Endothelial cell of umbilical vein (primary cell): ENCODE data around the gene ANKRD35. TPM values are rescaled to one million over a fixed set of nuclear protein-coding genes. Genes with fewer than 3 reads are reported as not detected.

ENCODE experiments used
- BruUV-seq: library from RNA; stranded (reverse); fragments of 400-500 nt; replicated peaks from 2 replicates; lab custom pipeline; 2021; lab: Mats Ljungman, UMichigan
- CTCF ChIA-PET: fragments of 300-600, 350-600 bp; sonication (Branson Sonifier 250); formaldehyde crosslinking; loops from one replicate; lab custom pipeline; 2021; ENCODE audit warnings: antibody characterized with exemption, inconsistent platforms; lab: Charles Lee
- POLR2A ChIA-PET: fragments of 300-600, 350-600 bp; sonication (Branson Sonifier 250); formaldehyde crosslinking; loops from one replicate; lab custom pipeline; 2021; ENCODE audit warnings: antibody characterized with exemption, inconsistent platforms; lab: Charles Lee
- DNase-seq: peaks from one replicate; pipeline ENCODE4 v3.0.0-alpha.2; 2011; ENCODE audit warnings: low read depth, low spot score
- FAIRE-seq: peaks from 2 replicates; lab custom pipeline; 2011; peaks lifted over from hg19 to GRCh38; lab: Jason Lieb, UNC
- H2AFZ ChIP-seq: 2 replicates; pipeline ENCODE4 v1.6.0; 2012; ENCODE audit warnings: low read depth, low read length, control low read depth, inconsistent platforms
- H3K27ac ChIP-seq: 2 replicates; pipeline ENCODE4 v1.5.1; 2011; ENCODE audit warnings: low read depth, mild to moderate bottlenecking, control low read depth, low read length, moderate library complexity; ENCODE audit not compliant: insufficient read depth
- H3K27me3 ChIP-seq, 2 experiments: 2 replicates each; pipeline versions ENCODE4 v1.6.0 to v1.6.1; 2011; ENCODE audit warnings: low read length in 2 of 2, mixed read lengths in 1 of 2; ENCODE audit not compliant: control insufficient read depth in 2 of 2, insufficient read depth in 2 of 2
- H3K36me3 ChIP-seq, 2 experiments: 2 replicates in 1 of 2; 3 replicates in 1 of 2; pipeline ENCODE4 v1.5.1; 2011; ENCODE audit warnings: low read length in 2 of 2, mild to moderate bottlenecking in 1 of 2, moderate library complexity in 1 of 2; ENCODE audit not compliant: control insufficient read depth in 2 of 2, insufficient read depth in 2 of 2; ENCODE audit errors: extremely low read depth in 1 of 2
- H3K4me1 ChIP-seq: 3 replicates; pipeline ENCODE4 v1.5.1; 2011; ENCODE audit warnings: mild to moderate bottlenecking, low read length; ENCODE audit not compliant: control insufficient read depth, insufficient read depth; ENCODE audit errors: extremely low read depth
- H3K4me2 ChIP-seq: 2 replicates; pipeline ENCODE4 v1.6.1; 2011; ENCODE audit warnings: low read length, control low read depth, mixed read lengths; ENCODE audit not compliant: insufficient read depth
- H3K4me3 ChIP-seq, 3 experiments: fragments of 200-600 bp in 1 of 3; sonication (generic), shearing (Covaris generic) in 1 of 3; replicated peaks in 1 of 3; 2 replicates each; pipeline ENCODE4 v1.5.1; 2011 to 2016; ENCODE audit warnings: control low read depth in 3 of 3, low read length in 3 of 3, mild to moderate bottlenecking in 2 of 3, inconsistent platforms in 1 of 3, low read depth in 1 of 3, moderate library complexity in 1 of 3; ENCODE audit not compliant: insufficient read depth in 1 of 3
- H3K79me2 ChIP-seq: 2 replicates; pipeline ENCODE4 v1.6.0; 2012; ENCODE audit warnings: low read length, inconsistent platforms; ENCODE audit not compliant: control insufficient read depth, insufficient read depth
- H3K9ac ChIP-seq: replicated peaks from 2 replicates; pipeline ENCODE3; 2011; ENCODE audit warnings: low read length, control low read depth; ENCODE audit not compliant: insufficient read depth; ENCODE audit errors: extremely low read depth
- H3K9me1 ChIP-seq: replicated peaks from 3 replicates; pipeline ENCODE4 v1.6.0; 2011; ENCODE audit warnings: mild to moderate bottlenecking, low read length; ENCODE audit not compliant: control insufficient read depth, insufficient read depth; ENCODE audit errors: extremely low read depth
- H3K9me3 ChIP-seq: replicated peaks from 2 replicates; pipeline ENCODE4 v1.5.1; 2012; ENCODE audit warnings: low read length, inconsistent platforms; ENCODE audit not compliant: control insufficient read depth, insufficient read depth
- H4K20me1 ChIP-seq: replicated peaks from 2 replicates; pipeline ENCODE3; 2011; ENCODE audit warnings: mild to moderate bottlenecking, low read length; ENCODE audit not compliant: control insufficient read depth, insufficient read depth; ENCODE audit errors: extremely low read depth
- EZH2 ChIP-seq: IDR thresholded peaks from 2 replicates; pipeline ENCODE4 v1.6.1; 2012; ENCODE audit warnings: borderline replicate concordance, low read depth, mild to moderate bottlenecking, moderate library complexity, low read length, inconsistent platforms; ENCODE audit not compliant: severe bottlenecking
- FOS ChIP-seq: IDR thresholded peaks from 2 replicates; pipeline ENCODE4 v1.6.1; 2011; ENCODE audit warnings: mild to moderate bottlenecking, low read length, moderate library complexity, borderline replicate concordance; ENCODE audit not compliant: insufficient read depth
- GATA2 ChIP-seq: IDR thresholded peaks from 2 replicates; pipeline ENCODE4 v1.7.0; 2011; ENCODE audit warnings: low read depth, mild to moderate bottlenecking, moderate library complexity, mixed read lengths, low read length; ENCODE audit not compliant: insufficient read length, insufficient read depth
- JUN ChIP-seq: IDR thresholded peaks from 2 replicates; pipeline ENCODE4 v1.6.1; 2011; ENCODE audit warnings: borderline replicate concordance, low read depth; ENCODE audit not compliant: insufficient read length, insufficient read depth
- MAX ChIP-seq: IDR thresholded peaks from 2 replicates; pipeline ENCODE4 v1.6.1; 2011; ENCODE audit not compliant: insufficient read depth, insufficient read length
- MYC ChIP-seq: IDR thresholded peaks from one replicate; pipeline ENCODE4 v1.6.1; 2011; ENCODE audit warnings: mild to moderate bottlenecking, low read depth, low read length
- POLR2A ChIP-seq: IDR thresholded peaks from 2 replicates; pipeline ENCODE4 v1.6.1; 2012; ENCODE audit warnings: low read depth, mild to moderate bottlenecking, control low read depth, low read length
- POLR2AphosphoS5 ChIP-seq: IDR thresholded peaks from 2 replicates; pipeline ENCODE4 v1.6.1; 2012; ENCODE audit warnings: low read depth, mild to moderate bottlenecking, control low read depth, low read length, moderate library complexity; ENCODE audit not compliant: insufficient read depth
- dilution Hi-C: fragments of 300-500 bp; cut with MboI; formaldehyde crosslinking; loops from one replicate; pipeline ENCODE4 v1.15.0; 2019; ENCODE audit warnings: low sequenced_read_pairs; ENCODE audit not compliant: extremely low pct_ligation_motif_present
- intact Hi-C: fragments of 100-400 bp; cut with micrococcal nuclease; formaldehyde crosslinking; loops from one replicate; pipeline ENCODE4 v1.10.0; 2022
- polyA plus RNA-seq, 4 experiments: library from polyadenylated mRNA; depleted of rRNA in 3 of 4; stranded (reverse) in 3 of 4; unstranded in 1 of 4; fragments of >200 nt; gene quantifications; 2 replicates each; pipeline versions ENCODE4 v1.2.1 to v1.2.3, GENCODE V29; 2011 to 2012; ENCODE audit warnings: missing spikeins in 1 of 4
- total RNA-seq: library from RNA; stranded (reverse); gene quantifications from 2 replicates; pipeline ENCODE4 v1.2.3, GENCODE V29; 2021
- TF ChIP-seq, protein P1 (sequence below), 2 donors: IDR thresholded peaks; 1 replicate in 1 of 2; 2 replicates in 1 of 2; pipeline ENCODE4 v1.5.1; 2011; ENCODE audit warnings: low read length in 2 of 2, mild to moderate bottlenecking in 2 of 2, moderate library complexity in 2 of 2, control low read depth in 1 of 2, inconsistent platforms in 1 of 2, low read depth in 1 of 2; ENCODE audit not compliant: insufficient read depth in 1 of 2; ENCODE audit errors: extremely low read depth in 1 of 2

The ANKRD35 gene
- total and polyA plus RNA-seq, 2 donors (not counting 3 experiments of a cell fraction or from before 2014, with no cell fraction given), result 0.15 to 0.20 TPM

DNA sequence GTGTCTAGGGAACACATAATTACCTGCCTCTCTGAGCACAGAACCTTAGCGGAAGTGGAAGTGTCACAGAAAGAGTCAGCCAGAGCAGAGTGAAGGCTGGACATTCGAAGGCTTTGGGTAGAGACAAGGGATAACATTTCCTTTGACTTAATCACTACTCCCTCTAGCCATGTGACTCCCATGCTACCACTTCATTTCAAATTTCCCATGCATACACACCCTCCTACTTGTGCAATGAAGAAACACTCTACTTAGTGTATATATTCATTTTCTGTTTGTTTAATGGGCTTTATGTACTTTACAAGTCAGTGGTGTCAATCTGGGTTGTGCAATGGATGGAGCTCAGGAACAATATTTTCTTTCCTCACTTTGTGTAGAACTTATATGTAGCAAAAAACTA is 6.9 kb downstream of the ANKRD35 start:
- no peaks in the 10 kb centered on the region for H3K9me3 ChIP-seq
- H3K79me2 ChIP-seq, result no peaks in the 10 kb centered on the region
- H3K4me2 ChIP-seq, result no peak overlapping the region
- no peaks in the 10 kb centered on the region for H3K4me1 ChIP-seq
- peaks cover 2 to 3% of the 10 kb centered on the region in 2 experiments for H3K27me3 ChIP-seq
- FAIRE-seq (no peak), DNase-seq (no peak)
- no peaks in the 10 kb centered on the region for H4K20me1 ChIP-seq
- H3K4me3 ChIP-seq, result no peak overlapping the region
- ChIA-PET POLR2A (interaction anchor here (0.5 kb wide), 1 partner anchor 67 kb away, joined by 4 read pairs; no protein-coding TSS in a partner anchor), CTCF (interaction anchor here (1.0 to 3.6 kb wide), 6 partner anchors 9 to 33 kb away, joined by 3 to 16 read pairs (median 4); partner anchors contain the start of gene NUDT17)
- no peaks in the 10 kb centered on the region for H3K36me3 ChIP-seq
- dilution Hi-C loops (no loop called here), intact Hi-C loops (no loop called here)
- H3K27ac ChIP-seq, result no peak overlapping the region
- BruUV-seq, result no TSS peak
- H3K9ac ChIP-seq, result no peak overlapping the region
- no peaks in the 10 kb centered on the region for H3K9me1 ChIP-seq
- H2AFZ ChIP-seq, result no peak overlapping the region
- TF ChIP-seq POLR2A (no peak), JUN (no peak), EZH2 (no peak), MYC (no peak)

DNA sequence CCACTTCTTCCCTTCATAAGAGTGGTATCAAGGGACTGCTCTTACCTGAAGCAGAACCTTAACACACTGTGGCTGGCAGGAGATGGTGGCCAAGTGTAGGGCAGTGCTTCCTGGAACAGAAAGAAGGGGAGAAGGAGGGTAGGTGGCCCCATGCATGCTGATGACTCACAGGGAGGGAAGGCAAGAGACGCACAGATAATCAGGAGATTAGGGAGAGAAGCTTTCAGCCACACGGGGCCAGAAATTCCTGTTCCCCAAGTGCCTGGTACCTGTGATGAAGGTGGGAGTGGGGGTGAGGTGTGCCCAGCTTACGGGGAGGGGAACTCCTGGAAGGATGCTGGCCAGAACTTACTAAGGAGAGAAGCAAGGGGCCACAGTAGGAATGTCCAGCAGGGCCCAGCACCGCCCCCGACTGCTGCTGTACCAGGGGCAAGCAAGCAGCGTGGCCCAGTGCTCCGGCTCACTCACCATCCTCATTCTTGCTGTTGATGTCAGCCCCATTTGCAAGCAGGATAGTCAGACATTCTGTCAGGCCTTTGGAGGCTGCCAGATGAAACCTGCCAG is 7.7 kb downstream of the ANKRD35 start:
- intact Hi-C loops (no loop called here), dilution Hi-C loops (no loop called here)
- Histone ChIP-seq H4K20me1 (no peaks in the 10 kb centered on the region), H3K36me3 (no peaks in the 10 kb centered on the region), H3K9me1 (no peaks in the 10 kb centered on the region), H3K9ac (no peak overlapping the region), H2AFZ (no peak overlapping the region), H3K27me3 (peaks cover 2 to 3% of the 10 kb centered on the region in 2 experiments), H3K4me1 (no peaks in the 10 kb centered on the region), H3K4me3 (no peak overlapping the region), H3K9me3 (no peaks in the 10 kb centered on the region), H3K79me2 (no peaks in the 10 kb centered on the region), H3K4me2 (no peak overlapping the region), H3K27ac (no peak overlapping the region)
- POLR2A ChIA-PET, result no interaction called here
- CTCF ChIA-PET, result interaction anchor here (1.0 to 3.6 kb wide), 6 partner anchors 8 to 33 kb away, joined by 3 to 16 read pairs (median 4); partner anchors contain the start of gene NUDT17
- no TSS peak for BruUV-seq
- TF ChIP-seq MAX (no peak), POLR2A (no peak), MYC (no peak), FOS (no peak), JUN (no peak), GATA2 (no peak), EZH2 (no peak), POLR2AphosphoS5 (no peak)
- TF ChIP-seq, protein P1, sequence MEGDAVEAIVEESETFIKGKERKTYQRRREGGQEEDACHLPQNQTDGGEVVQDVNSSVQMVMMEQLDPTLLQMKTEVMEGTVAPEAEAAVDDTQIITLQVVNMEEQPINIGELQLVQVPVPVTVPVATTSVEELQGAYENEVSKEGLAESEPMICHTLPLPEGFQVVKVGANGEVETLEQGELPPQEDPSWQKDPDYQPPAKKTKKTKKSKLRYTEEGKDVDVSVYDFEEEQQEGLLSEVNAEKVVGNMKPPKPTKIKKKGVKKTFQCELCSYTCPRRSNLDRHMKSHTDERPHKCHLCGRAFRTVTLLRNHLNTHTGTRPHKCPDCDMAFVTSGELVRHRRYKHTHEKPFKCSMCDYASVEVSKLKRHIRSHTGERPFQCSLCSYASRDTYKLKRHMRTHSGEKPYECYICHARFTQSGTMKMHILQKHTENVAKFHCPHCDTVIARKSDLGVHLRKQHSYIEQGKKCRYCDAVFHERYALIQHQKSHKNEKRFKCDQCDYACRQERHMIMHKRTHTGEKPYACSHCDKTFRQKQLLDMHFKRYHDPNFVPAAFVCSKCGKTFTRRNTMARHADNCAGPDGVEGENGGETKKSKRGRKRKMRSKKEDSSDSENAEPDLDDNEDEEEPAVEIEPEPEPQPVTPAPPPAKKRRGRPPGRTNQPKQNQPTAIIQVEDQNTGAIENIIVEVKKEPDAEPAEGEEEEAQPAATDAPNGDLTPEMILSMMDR (IDR thresholded peaks at IDR 0.05; ENCODE audit: extremely low read depth in 1 of 2, insufficient read depth in 1 of 2, low read depth in 1 of 2, low read length in 2 of 2), result no peak
- FAIRE-seq (no peak), DNase-seq (no peak)
